ENCODE measurements around the gene LRG1. TPM values are rescaled to one million over a fixed set of nuclear protein-coding genes. Genes with fewer than 3 reads are reported as not detected.

The LRG1 gene
- total RNA-seq, 1 donor = 4.7 TPM

DNA sequence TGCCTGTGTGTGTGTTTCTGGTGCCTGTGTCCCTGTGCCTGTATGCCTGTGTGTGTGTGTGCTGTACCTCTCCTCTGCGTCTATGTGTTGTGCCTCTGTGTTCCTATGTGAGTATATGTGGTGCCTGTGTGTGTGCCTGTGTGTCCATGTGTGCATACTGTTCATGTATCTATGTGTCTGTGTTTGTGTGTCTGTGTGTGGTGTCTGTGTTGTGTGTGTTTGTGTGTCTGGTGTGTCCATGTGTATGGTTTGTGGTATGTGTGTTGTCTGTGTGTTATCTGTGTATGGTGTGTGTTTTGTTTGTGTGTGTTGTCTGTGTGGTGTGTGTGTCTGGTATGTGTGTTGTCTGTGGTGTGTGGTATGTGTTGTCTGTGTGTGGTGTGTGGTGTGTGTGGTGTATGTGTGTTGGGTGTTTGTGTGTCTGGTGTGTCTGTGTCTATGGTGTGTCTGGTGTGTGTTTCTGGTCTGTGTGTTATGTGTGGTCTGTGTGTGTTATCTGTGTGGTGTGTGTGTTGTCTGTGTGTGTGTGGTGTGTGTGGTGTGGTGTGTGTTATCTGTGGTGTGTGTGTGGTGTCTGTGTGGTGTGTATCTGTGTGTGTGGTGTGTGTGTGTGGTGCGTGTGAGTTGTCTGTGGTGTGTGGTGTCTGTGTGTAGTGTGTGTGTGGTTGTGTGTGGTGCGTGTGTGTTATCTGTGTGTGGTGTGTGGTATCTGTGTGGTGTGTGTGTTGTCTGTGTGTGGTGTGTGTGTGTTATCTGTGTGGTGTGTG, 47.3 kb downstream of the LRG1 start:
- Histone ChIP-seq H3K27me3 (ENCODE audit: insufficient read depth, low read length) (no peaks in the 10 kb centered on the region), H3K4me1 (ENCODE audit: insufficient read depth, low read length) (no peaks in the 10 kb centered on the region), H3K9me3 (ENCODE audit: low read depth, low read length) (no peaks in the 10 kb centered on the region), H3K4me3 (ENCODE audit: low read length) (no peak overlapping the region)

DNA sequence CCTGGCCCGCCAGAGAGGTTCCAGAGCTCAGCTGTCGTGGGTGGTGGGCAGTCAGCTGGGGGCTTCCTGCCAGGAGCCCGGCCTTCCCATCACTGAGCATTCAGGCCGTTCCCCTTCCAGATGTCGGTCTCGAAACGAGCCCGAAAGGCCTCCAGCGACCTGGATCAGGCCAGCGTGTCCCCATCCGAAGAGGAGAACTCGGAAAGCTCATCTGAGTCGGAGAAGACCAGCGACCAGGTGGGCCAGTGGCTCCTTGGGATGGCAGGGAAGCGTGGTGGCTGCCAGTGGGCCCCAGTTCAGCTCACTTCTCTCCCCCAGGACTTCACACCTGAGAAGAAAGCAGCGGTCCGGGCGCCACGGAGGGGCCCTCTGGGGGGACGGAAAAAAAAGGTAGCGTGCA, 48.4 kb downstream of the LRG1 start:
- H3K4me3 ChIP-seq (ENCODE audit: low read length) = no peak overlapping the region
- H3K27me3 ChIP-seq (ENCODE audit: insufficient read depth, low read length) = no peaks in the 10 kb centered on the region
- no peaks in the 10 kb centered on the region for H3K4me1 ChIP-seq (ENCODE audit: insufficient read depth, low read length)
- H3K9me3 ChIP-seq (ENCODE audit: low read depth, low read length) = no peaks in the 10 kb centered on the region

DNA sequence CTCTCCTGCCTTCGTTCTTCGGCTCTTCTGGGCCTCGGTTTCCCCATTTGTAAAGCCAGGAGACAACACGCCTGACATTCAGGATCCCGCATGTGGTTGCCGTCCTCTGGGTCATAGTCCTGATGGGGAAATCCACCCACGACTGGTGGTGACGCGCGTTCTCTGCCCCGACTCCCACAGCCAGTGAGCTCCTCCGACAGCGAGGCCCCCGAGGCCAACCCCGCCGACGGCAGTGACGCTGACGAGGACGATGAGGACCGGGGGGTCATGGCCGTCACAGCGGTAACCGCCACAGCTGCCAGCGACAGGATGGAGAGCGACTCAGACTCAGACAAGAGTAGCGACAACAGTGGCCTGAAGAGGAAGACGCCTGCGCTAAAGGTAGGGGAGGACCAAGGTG, 51.3 kb downstream of the LRG1 start:
- H3K9me3 ChIP-seq (ENCODE audit: low read depth, low read length) = no peaks in the 10 kb centered on the region
- H3K4me1 ChIP-seq (ENCODE audit: insufficient read depth, low read length) = no peaks in the 10 kb centered on the region
- no peaks in the 10 kb centered on the region for H3K27me3 ChIP-seq (ENCODE audit: insufficient read depth, low read length)
- no peak overlapping the region for H3K4me3 ChIP-seq (ENCODE audit: low read length)

DNA sequence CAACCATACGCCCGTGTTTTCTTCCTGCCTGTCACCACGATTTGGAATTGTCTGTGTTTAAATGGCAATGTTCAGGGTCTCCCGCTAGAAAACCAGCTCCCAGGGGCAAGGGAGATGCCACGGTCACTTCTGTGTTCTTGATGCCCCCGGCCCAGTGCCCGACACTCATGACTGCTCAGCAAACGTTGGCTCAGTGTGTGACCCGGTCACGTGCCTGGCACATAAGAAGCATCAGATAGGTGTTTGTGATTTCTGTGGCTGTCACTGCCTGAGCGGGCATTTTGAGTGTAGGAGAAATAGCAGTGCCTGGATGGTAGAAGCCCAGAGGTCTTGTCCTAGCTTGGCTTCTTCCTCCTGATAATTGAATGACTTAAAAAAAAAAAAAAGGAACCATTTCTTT, 52.3 kb downstream of the LRG1 start:
- Histone ChIP-seq H3K4me1 (ENCODE audit: insufficient read depth, low read length) (no peaks in the 10 kb centered on the region), H3K27me3 (ENCODE audit: insufficient read depth, low read length) (no peaks in the 10 kb centered on the region), H3K9me3 (ENCODE audit: low read depth, low read length) (no peaks in the 10 kb centered on the region), H3K4me3 (ENCODE audit: low read length) (no peak overlapping the region)

Other genes starting within 250 kb of the LRG1 start
- gene TMIGD2, start 237.6 kb downstream of the LRG1 start, total RNA-seq = 27.8 TPM
- gene FSD1, start 235.4 kb downstream of the LRG1 start, total RNA-seq = 0.73 TPM
- 0.42 TPM for gene STAP2, start 201.2 kb downstream of the LRG1 start, total RNA-seq
- 7.3 TPM for gene MPND, start 196.5 kb downstream of the LRG1 start, total RNA-seq
- gene SH3GL1, start 139.5 kb downstream of the LRG1 start, total RNA-seq = 26.6 TPM
- 12.2 TPM for gene CHAF1A, start 137.4 kb downstream of the LRG1 start, total RNA-seq
- gene UBXN6, start 82.2 kb downstream of the LRG1 start, total RNA-seq = 53.4 TPM
- gene HDGFL2, start 67.7 kb downstream of the LRG1 start, total RNA-seq = 13.2 TPM
- gene PLIN4, start 21.6 kb downstream of the LRG1 start, total RNA-seq = 0.10 TPM
- 0.21 TPM for gene PLIN5, start 4.8 kb downstream of the LRG1 start, total RNA-seq
- gene SEMA6B, start 19.6 kb upstream of the LRG1 start, total RNA-seq = 6.0 TPM
- gene TNFAIP8L1, start 99.5 kb upstream of the LRG1 start, total RNA-seq = 5.5 TPM
- 40.8 TPM for gene MYDGF, start 130.3 kb upstream of the LRG1 start, total RNA-seq
- gene DPP9, start 183.8 kb upstream of the LRG1 start, total RNA-seq = 59.6 TPM